Measurements from ENCODE around the gene CCDC88C. TPM values are rescaled to one million over a fixed set of nuclear protein-coding genes. Genes with fewer than 3 reads are reported as not detected.

Gene CCDC88C
- total RNA-seq, 1 donor from 2014 or later, result 12.4 TPM

DNA sequence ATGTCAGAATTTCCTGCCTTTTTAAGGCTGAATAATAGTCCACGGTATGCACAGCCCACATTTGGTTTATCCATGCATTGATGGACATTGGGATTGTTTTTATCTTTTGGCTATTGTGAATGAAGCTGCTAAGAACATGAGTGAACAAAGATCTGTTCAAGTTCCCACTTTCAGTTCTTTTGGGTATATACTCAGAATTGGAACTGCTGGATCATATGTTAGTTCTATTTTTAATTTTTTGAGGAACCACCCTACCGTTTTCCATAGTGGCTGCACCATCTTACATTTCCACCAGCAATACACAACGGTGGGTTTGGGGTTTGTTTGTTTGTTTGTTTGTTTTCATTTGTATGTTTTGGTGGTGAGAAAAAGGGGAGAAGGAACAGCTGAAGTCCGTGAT, 179.5 kb downstream of the CCDC88C start:
- Mint-ChIP-seq H3K27ac (ENCODE audit: unreplicated experiment) (no peak overlapping the region), H3K9me3 (ENCODE audit: unreplicated experiment) (peaks cover 5% of the 10 kb centered on the region), H3K36me3 (ENCODE audit: low read depth, unreplicated experiment) (peaks cover 2% of the 10 kb centered on the region), H3K4me1 (ENCODE audit: low read depth, unreplicated experiment) (peaks cover 10% of the 10 kb centered on the region), H3K27me3 (ENCODE audit: low read depth, unreplicated experiment) (peaks cover 8% of the 10 kb centered on the region), H3K4me3 (ENCODE audit: unreplicated experiment) (no peak overlapping the region)
- Histone ChIP-seq H3K4me3 (ENCODE audit: insufficient read depth, low read depth, low read length) (no peak overlapping the region), H2AFZ (ENCODE audit: low read depth, low read length) (no peak overlapping the region), H4K20me1 (ENCODE audit: insufficient read depth, low read length) (no peaks in the 10 kb centered on the region), H3K4me1 (ENCODE audit: insufficient read depth, low read length) (peaks cover 11% of the 10 kb centered on the region), H3K9me3 (ENCODE audit: insufficient read depth, low read depth, low read length) (no peaks in the 10 kb centered on the region), H3K27ac (ENCODE audit: low read depth, low read length) (no peak overlapping the region), H3K36me3 (ENCODE audit: insufficient read depth, low read length) (no peaks in the 10 kb centered on the region), H3K9ac (ENCODE audit: low read length) (no peak overlapping the region), H3K27me3 (ENCODE audit: insufficient read depth, low read length) (no peaks in the 10 kb centered on the region), H3K4me2 (ENCODE audit: low read length) (no peak overlapping the region), H3K79me2 (ENCODE audit: insufficient read depth, low read length) (no peaks in the 10 kb centered on the region)
- TF ChIP-seq CTCF (IDR thresholded peaks at IDR 0.05; ENCODE audit: insufficient read depth, low read depth, low read length) (no peak), EZH2 (IDR thresholded peaks at IDR 0.05; ENCODE audit: insufficient read depth, low read length) (no peak)
- DNase-seq (ENCODE audit: low read depth), result no peak
- FAIRE-seq, result no peak

DNA sequence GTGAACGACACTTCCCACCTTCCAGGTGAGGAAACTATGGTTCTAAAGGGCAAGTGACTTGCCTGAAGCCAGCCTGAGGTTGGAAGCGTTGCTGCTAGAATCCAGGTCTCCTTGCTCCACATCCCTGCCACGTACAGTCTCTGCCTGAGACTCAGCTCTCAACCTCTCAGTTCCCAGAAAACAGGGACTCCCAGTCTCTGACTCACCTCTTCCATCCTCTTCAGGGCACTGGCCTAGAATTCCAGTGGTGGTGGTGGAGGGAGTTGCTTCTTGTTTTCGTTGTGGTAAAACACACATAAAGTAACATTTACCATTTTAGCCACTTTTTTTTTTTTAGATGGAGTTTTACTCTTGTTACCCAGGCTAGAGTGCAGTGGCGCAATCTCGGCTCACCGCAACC, 180.4 kb downstream of the CCDC88C start:
- no peaks in the 10 kb centered on the region for H3K27me3 ChIP-seq (ENCODE audit: insufficient read depth, low read length)
- H3K4me3 ChIP-seq (ENCODE audit: insufficient read depth, low read depth, low read length), result no peak overlapping the region
- Mint-ChIP-seq H3K36me3 (ENCODE audit: low read depth, unreplicated experiment) (peaks cover 2% of the 10 kb centered on the region), H3K27me3 (ENCODE audit: low read depth, unreplicated experiment) (peaks cover 10% of the 10 kb centered on the region), H3K4me1 (ENCODE audit: low read depth, unreplicated experiment) (peaks cover 8% of the 10 kb centered on the region), H3K4me3 (ENCODE audit: unreplicated experiment) (no peak overlapping the region), H3K9me3 (ENCODE audit: unreplicated experiment) (peaks cover 5% of the 10 kb centered on the region), H3K27ac (ENCODE audit: unreplicated experiment) (peak overlapping the region; percentile 77)
- peak overlapping the region; percentile 51 for H3K9ac ChIP-seq (ENCODE audit: low read length)
- TF ChIP-seq EZH2 (IDR thresholded peaks at IDR 0.05; ENCODE audit: insufficient read depth, low read length), result no peak
- TF ChIP-seq CTCF (IDR thresholded peaks at IDR 0.05; ENCODE audit: insufficient read depth, low read depth, low read length), result no peak
- H3K36me3 ChIP-seq (ENCODE audit: insufficient read depth, low read length), result no peaks in the 10 kb centered on the region
- DNase-seq (ENCODE audit: low read depth) (peak; percentile 94), FAIRE-seq (peak; percentile 13)
- no peaks in the 10 kb centered on the region for H3K9me3 ChIP-seq (ENCODE audit: insufficient read depth, low read depth, low read length)
- no peaks in the 10 kb centered on the region for H3K79me2 ChIP-seq (ENCODE audit: insufficient read depth, low read length)
- H3K4me2 ChIP-seq (ENCODE audit: low read length), result peak overlapping the region; percentile 49
- peaks cover 7% of the 10 kb centered on the region for H3K4me1 ChIP-seq (ENCODE audit: insufficient read depth, low read length)
- peak overlapping the region; percentile 68 for H3K27ac ChIP-seq (ENCODE audit: low read depth, low read length)
- H2AFZ ChIP-seq (ENCODE audit: low read depth, low read length), result peak overlapping the region; percentile 37
- no peaks in the 10 kb centered on the region for H4K20me1 ChIP-seq (ENCODE audit: insufficient read depth, low read length)

GRCh38 chr14:91235841-91236240, 181.8 kb downstream of the CCDC88C start:
- no peaks in the 10 kb centered on the region for H3K27me3 ChIP-seq (ENCODE audit: insufficient read depth, low read length)
- FAIRE-seq (no peak), DNase-seq (ENCODE audit: low read depth) (no peak)
- no peak overlapping the region for H3K27ac Mint-ChIP-seq (ENCODE audit: unreplicated experiment)
- no peak overlapping the region for H3K4me3 Mint-ChIP-seq (ENCODE audit: unreplicated experiment)
- peaks cover 7% of the 10 kb centered on the region for H3K4me1 ChIP-seq (ENCODE audit: insufficient read depth, low read length)
- no peak overlapping the region for H3K27ac ChIP-seq (ENCODE audit: low read depth, low read length)
- H4K20me1 ChIP-seq (ENCODE audit: insufficient read depth, low read length), result no peaks in the 10 kb centered on the region
- H3K36me3 ChIP-seq (ENCODE audit: insufficient read depth, low read length), result no peaks in the 10 kb centered on the region
- no peak overlapping the region for H3K4me2 ChIP-seq (ENCODE audit: low read length)
- no peak overlapping the region for H2AFZ ChIP-seq (ENCODE audit: low read depth, low read length)
- H3K36me3 Mint-ChIP-seq (ENCODE audit: low read depth, unreplicated experiment), result peaks cover 2% of the 10 kb centered on the region
- peaks cover 5% of the 10 kb centered on the region for H3K27me3 Mint-ChIP-seq (ENCODE audit: low read depth, unreplicated experiment)
- H3K9me3 ChIP-seq (ENCODE audit: insufficient read depth, low read depth, low read length), result no peaks in the 10 kb centered on the region
- no peak overlapping the region for H3K4me3 ChIP-seq (ENCODE audit: insufficient read depth, low read depth, low read length)
- peaks cover 8% of the 10 kb centered on the region for H3K4me1 Mint-ChIP-seq (ENCODE audit: low read depth, unreplicated experiment)
- no peak overlapping the region for H3K9ac ChIP-seq (ENCODE audit: low read length)
- no peaks in the 10 kb centered on the region for H3K79me2 ChIP-seq (ENCODE audit: insufficient read depth, low read length)
- peaks cover 4% of the 10 kb centered on the region for H3K9me3 Mint-ChIP-seq (ENCODE audit: unreplicated experiment)
- TF ChIP-seq EZH2 (IDR thresholded peaks at IDR 0.05; ENCODE audit: insufficient read depth, low read length) (no peak), CTCF (IDR thresholded peaks at IDR 0.05; ENCODE audit: insufficient read depth, low read depth, low read length) (no peak)
